CD14-positive monocyte (primary cell): Measurements from ENCODE around the gene ZBED2. TPM values are rescaled to one million over a fixed set of nuclear protein-coding genes. Genes with fewer than 3 reads are reported as not detected.

Experiments
- DNase-seq, 3 donors: peaks; one replicate each; pipeline ENCODE4 v3.0.0-alpha.2; 2011 to 2022
- H2AFZ ChIP-seq: 2 replicates; pipeline ENCODE4 v1.6.0; 2012; ENCODE audit warnings: mild to moderate bottlenecking, low read depth, low read length, inconsistent platforms; ENCODE audit not compliant: insufficient read depth, poor library complexity, severe bottlenecking
- H3K27ac ChIP-seq, 2 donors: 1 replicate in 1 of 2; 2 replicates in 1 of 2; pipeline ENCODE4 v1.5.1; 2012 to 2013; ENCODE audit warnings: low read length in 2 of 2, control low read depth in 1 of 2, inconsistent platforms in 1 of 2, low read depth in 1 of 2, mild to moderate bottlenecking in 1 of 2
- H3K27me3 ChIP-seq, 2 donors: one replicate each; pipeline versions ENCODE4 v1.6.0 to v1.6.1; 2011 to 2013; ENCODE audit warnings: low read length in 2 of 2; ENCODE audit not compliant: control insufficient read depth in 2 of 2, insufficient read depth in 2 of 2
- H3K36me3 ChIP-seq, 2 donors: replicated peaks in 1 of 2; 1 replicate in 1 of 2; 2 replicates in 1 of 2; pipeline versions ENCODE4 v1.5.1 to v1.6.1; 2012 to 2013; ENCODE audit warnings: low read length in 2 of 2, control low read depth in 1 of 2, inconsistent platforms in 1 of 2, mild to moderate bottlenecking in 1 of 2; ENCODE audit not compliant: insufficient read depth in 2 of 2, control insufficient read depth in 1 of 2
- H3K4me1 ChIP-seq, 2 donors: 1 replicate in 1 of 2; 2 replicates in 1 of 2; pipeline versions ENCODE4 v1.5.1 to v1.6.1; 2012 to 2013; ENCODE audit warnings: low read length in 2 of 2, control low read depth in 1 of 2, inconsistent platforms in 1 of 2, mild to moderate bottlenecking in 1 of 2, moderate library complexity in 1 of 2; ENCODE audit not compliant: insufficient read depth in 2 of 2, control insufficient read depth in 1 of 2
- H3K4me2 ChIP-seq: replicated peaks from 2 replicates; pipeline ENCODE3; 2012; ENCODE audit warnings: low read length, moderate library complexity, mild to moderate bottlenecking; ENCODE audit not compliant: poor library complexity, severe bottlenecking; ENCODE audit errors: extremely low read depth
- H3K4me3 ChIP-seq, 3 experiments: fragments of 200-600 bp in 1 of 3; sonication (generic) in 1 of 3; replicated peaks in 1 of 3; 1 replicate in 2 of 3; 2 replicates in 1 of 3; pipeline ENCODE4 v1.5.1; 2011 to 2013; ENCODE audit warnings: low read length in 3 of 3, mild to moderate bottlenecking in 3 of 3, control low read depth in 2 of 3, low read depth in 2 of 3, inconsistent platforms in 1 of 3, moderate library complexity in 1 of 3
- H3K79me2 ChIP-seq: 2 replicates; pipeline ENCODE4 v1.6.0; 2012; ENCODE audit warnings: mild to moderate bottlenecking, control low read depth, inconsistent platforms, low read length, moderate library complexity; ENCODE audit not compliant: insufficient read depth
- H3K9ac ChIP-seq: 2 replicates; pipeline ENCODE4 v1.6.0; 2017; ENCODE audit warnings: low read length, mild to moderate bottlenecking; ENCODE audit not compliant: insufficient read depth, poor library complexity, severe bottlenecking
- H3K9me3 ChIP-seq, 2 donors: replicated peaks in 1 of 2; 1 replicate in 1 of 2; 2 replicates in 1 of 2; pipeline versions ENCODE4 v1.5.1 to v1.6.1; 2012 to 2013; ENCODE audit warnings: low read length in 2 of 2, control low read depth in 1 of 2; ENCODE audit not compliant: control insufficient read depth in 1 of 2, insufficient read depth in 1 of 2
- H4K20me1 ChIP-seq: 2 replicates; pipeline ENCODE4 v1.6.0; 2012; ENCODE audit warnings: mild to moderate bottlenecking, low read length, control low read depth, moderate library complexity; ENCODE audit not compliant: insufficient read depth
- H3K27ac Mint-ChIP-seq, 7 donors: one replicate each; pipeline ENCODE4 v1.8.0; 2020; ENCODE audit warnings: mild to moderate bottlenecking in 7 of 7, mixed read lengths in 7 of 7, moderate library complexity in 6 of 7, inconsistent platforms in 2 of 7
- H3K27me3 Mint-ChIP-seq, 3 donors: one replicate each; pipeline ENCODE4 v1.8.0; 2021 to 2022; ENCODE audit warnings: low read depth in 3 of 3, mild to moderate bottlenecking in 3 of 3, mixed read lengths in 3 of 3, moderate library complexity in 3 of 3, inconsistent platforms in 1 of 3
- H3K36me3 Mint-ChIP-seq, 2 donors: one replicate each; pipeline ENCODE4 v1.8.0; 2020; ENCODE audit warnings: mixed read lengths in 2 of 2, inconsistent platforms in 1 of 2, mild to moderate bottlenecking in 1 of 2
- H3K4me1 Mint-ChIP-seq: one replicate; pipeline ENCODE4 v1.8.0; 2020; ENCODE audit warnings: mild to moderate bottlenecking, mixed read lengths
- H3K4me3 Mint-ChIP-seq, 2 donors: one replicate each; pipeline ENCODE4 v1.8.0; 2020; ENCODE audit warnings: mild to moderate bottlenecking in 2 of 2, mixed read lengths in 2 of 2, moderate library complexity in 1 of 2
- H3K9me3 Mint-ChIP-seq, 7 donors: one replicate each; pipeline ENCODE4 v1.8.0; 2020 to 2022; ENCODE audit warnings: mixed read lengths in 7 of 7, mild to moderate bottlenecking in 6 of 7, moderate library complexity in 6 of 7, inconsistent platforms in 2 of 7
- WGBS: methylation state at CpG from one replicate; pipeline ENCODE4 v1.1.5; 2013; ENCODE audit warnings: missing lambda C conversion rate; ENCODE audit not compliant: insufficient coverage; 5-methylcytosine and 5-hydroxymethylcytosine counted together
- intact Hi-C, 2 donors: fragments of 100-400 bp; cut with micrococcal nuclease; formaldehyde crosslinking; loops; one replicate each; pipeline versions ENCODE4 v1.15.0 to v1.15.1; 2023
- polyA plus RNA-seq, 3 donors: library from polyadenylated mRNA; depleted of rRNA in 1 of 3; unstranded in 2 of 3; stranded (reverse) in 1 of 3; fragments of 300-500 nt in 2 of 3; fragments of >200 nt in 1 of 3; fragmentation: Illumina TruSeq in 2 of 3; gene quantifications; 1 replicate in 2 of 3; 2 replicates in 1 of 3; pipeline ENCODE4 v1.2.3, GENCODE V29; 2012 to 2021
- TF ChIP-seq, protein P1 (sequence below): fragments of 200-600 bp; IDR thresholded peaks from one replicate; pipeline ENCODE4 v1.8.0; 2022; ENCODE audit warnings: antibody characterized with exemption, mild to moderate bottlenecking

The ZBED2 gene
- polyA plus RNA-seq, 3 donors, result not detected

DNA sequence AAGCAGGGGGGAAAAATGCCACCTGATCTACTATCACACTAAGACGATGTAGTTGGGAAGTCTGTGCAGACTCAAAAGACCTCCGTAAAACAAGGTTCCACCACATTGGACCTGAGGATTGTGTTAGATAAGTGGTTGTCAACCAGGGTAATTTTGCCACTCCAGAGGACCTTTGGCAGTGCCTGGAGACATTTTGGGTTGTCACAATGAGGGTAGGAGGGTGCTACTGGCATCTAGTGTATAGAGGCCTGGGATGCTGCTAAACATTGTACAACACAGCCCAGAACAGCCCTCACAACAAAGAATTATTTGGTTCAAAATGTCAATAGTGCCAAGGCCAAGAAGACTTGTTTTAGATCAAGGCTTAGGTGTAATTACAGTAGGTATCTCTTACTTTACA, 14.6 kb upstream of the ZBED2 start:
- Mint-ChIP-seq H3K27me3 (peaks cover 0 to 2% (median 1%) of the 10 kb centered on the region in 3 donors), H3K36me3 (no peaks in the 10 kb centered on the region), H3K9me3 (peaks cover 0 to 1% (median 0%) of the 10 kb centered on the region in 7 donors), H3K27ac (no peak overlapping the region), H3K4me3 (no peak overlapping the region), H3K4me1 (no peaks in the 10 kb centered on the region)
- no peak overlapping the region for H3K4me2 ChIP-seq
- H4K20me1 ChIP-seq, result no peaks in the 10 kb centered on the region
- H3K36me3 ChIP-seq, result no peaks in the 10 kb centered on the region
- intact Hi-C loops, result no loop called here
- no peaks in the 10 kb centered on the region for H3K4me1 ChIP-seq
- no peak for DNase-seq
- no peak overlapping the region for H2AFZ ChIP-seq
- WGBS, result no CpG with 5 or more reads among the region's 2 CpGs
- H3K4me3 ChIP-seq, result no peak overlapping the region
- no peaks in the 10 kb centered on the region for H3K27me3 ChIP-seq
- TF ChIP-seq, protein P1, sequence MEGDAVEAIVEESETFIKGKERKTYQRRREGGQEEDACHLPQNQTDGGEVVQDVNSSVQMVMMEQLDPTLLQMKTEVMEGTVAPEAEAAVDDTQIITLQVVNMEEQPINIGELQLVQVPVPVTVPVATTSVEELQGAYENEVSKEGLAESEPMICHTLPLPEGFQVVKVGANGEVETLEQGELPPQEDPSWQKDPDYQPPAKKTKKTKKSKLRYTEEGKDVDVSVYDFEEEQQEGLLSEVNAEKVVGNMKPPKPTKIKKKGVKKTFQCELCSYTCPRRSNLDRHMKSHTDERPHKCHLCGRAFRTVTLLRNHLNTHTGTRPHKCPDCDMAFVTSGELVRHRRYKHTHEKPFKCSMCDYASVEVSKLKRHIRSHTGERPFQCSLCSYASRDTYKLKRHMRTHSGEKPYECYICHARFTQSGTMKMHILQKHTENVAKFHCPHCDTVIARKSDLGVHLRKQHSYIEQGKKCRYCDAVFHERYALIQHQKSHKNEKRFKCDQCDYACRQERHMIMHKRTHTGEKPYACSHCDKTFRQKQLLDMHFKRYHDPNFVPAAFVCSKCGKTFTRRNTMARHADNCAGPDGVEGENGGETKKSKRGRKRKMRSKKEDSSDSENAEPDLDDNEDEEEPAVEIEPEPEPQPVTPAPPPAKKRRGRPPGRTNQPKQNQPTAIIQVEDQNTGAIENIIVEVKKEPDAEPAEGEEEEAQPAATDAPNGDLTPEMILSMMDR, result no peak
- no peaks in the 10 kb centered on the region for H3K79me2 ChIP-seq
- no peak overlapping the region for H3K9ac ChIP-seq
- no peaks in the 10 kb centered on the region for H3K9me3 ChIP-seq
- H3K27ac ChIP-seq, result no peak overlapping the region

DNA sequence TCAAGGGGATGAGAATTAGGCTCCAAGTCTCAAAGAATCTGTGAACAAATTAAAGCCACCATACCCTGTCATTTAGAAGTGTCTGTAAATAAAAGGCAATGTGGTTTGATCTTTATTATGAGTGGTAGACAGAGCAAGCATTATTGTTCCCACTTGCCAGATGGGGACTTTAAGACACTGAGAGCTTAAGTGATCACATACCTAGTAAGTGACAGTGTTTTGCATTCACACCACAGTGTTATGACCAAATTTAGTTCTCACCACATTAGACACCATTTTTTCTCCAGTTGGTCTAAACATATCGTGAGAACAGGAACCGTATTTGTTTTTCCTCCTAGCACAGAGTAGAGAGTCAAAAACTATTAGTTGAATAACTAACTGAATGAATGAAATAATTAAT, 13.2 kb upstream of the ZBED2 start:
- H3K9ac ChIP-seq, result no peak overlapping the region
- no peak overlapping the region for H3K27ac ChIP-seq
- Mint-ChIP-seq H3K9me3 (peaks cover 0 to 1% (median 0%) of the 10 kb centered on the region in 7 donors), H3K4me1 (no peaks in the 10 kb centered on the region), H3K27me3 (peaks cover 0 to 2% (median 1%) of the 10 kb centered on the region in 3 donors), H3K4me3 (no peak overlapping the region), H3K27ac (no peak overlapping the region), H3K36me3 (no peaks in the 10 kb centered on the region)
- H3K79me2 ChIP-seq, result no peaks in the 10 kb centered on the region
- H3K36me3 ChIP-seq, result no peaks in the 10 kb centered on the region
- TF ChIP-seq, protein P1, result no peak
- H3K27me3 ChIP-seq, result no peaks in the 10 kb centered on the region
- DNase-seq, result no peak
- no peak overlapping the region for H3K4me2 ChIP-seq
- no peaks in the 10 kb centered on the region for H3K4me1 ChIP-seq
- H3K4me3 ChIP-seq, result no peak overlapping the region
- no peaks in the 10 kb centered on the region for H3K9me3 ChIP-seq
- no CpG with 5 or more reads among the region's 2 CpGs for WGBS
- H2AFZ ChIP-seq, result no peak overlapping the region
- no peaks in the 10 kb centered on the region for H4K20me1 ChIP-seq
- intact Hi-C loops, result no loop called here
